PC-3 (cell line): Measurements from ENCODE around the gene TBX15. TPM values are rescaled to one million over a fixed set of nuclear protein-coding genes. Genes with fewer than 3 reads are reported as not detected.

Experiments used
- ATAC-seq: fragments of 200-7000 bp; cut with Tn5 transposase; 2 replicates; pipeline ENCODE4 v1.9.1; 2020; ENCODE audit warnings: mild to moderate bottlenecking, moderate library complexity
- BruUV-seq: library from RNA; stranded (reverse); fragments of 400-500 nt; replicated peaks from 2 replicates; lab custom pipeline; 2021; lab: Mats Ljungman, UMichigan
- CTCF ChIA-PET: fragments of 300-600 bp; sonication (Branson Sonifier 250); formaldehyde crosslinking; loops from one replicate; lab custom pipeline; 2022; ENCODE audit warnings: antibody characterized with exemption; lab: Charles Lee
- POLR2A ChIA-PET: fragments of 300-600 bp; sonication (Branson Sonifier 250); formaldehyde crosslinking; loops from one replicate; lab custom pipeline; 2022; ENCODE audit warnings: antibody characterized with exemption; ENCODE audit not compliant: unreplicated experiment; lab: Charles Lee
- DNase-seq: peaks from one replicate; pipeline ENCODE4 v3.0.0-alpha.2; 2015
- H2AFZ ChIP-seq: fragments of 300-600 bp; sonication (generic); 2 replicates; pipeline ENCODE4 v1.6.0; 2016; ENCODE audit warnings: antibody characterized with exemption, low read length
- H3F3A ChIP-seq: fragments of 300-600 bp; sonication (generic); one replicate; pipeline ENCODE4 v1.6.0; 2017; ENCODE audit warnings: antibody characterized with exemption, low read length, control low read depth, mild to moderate bottlenecking; ENCODE audit not compliant: unreplicated experiment
- H3K27ac ChIP-seq: fragments of 300-600 bp; sonication (generic); 2 replicates; pipeline ENCODE4 v1.5.1; 2016; ENCODE audit warnings: mild to moderate bottlenecking, low read length
- H3K27me3 ChIP-seq: fragments of 300-600 bp; sonication (generic); 2 replicates; pipeline ENCODE4 v1.6.1; 2016; ENCODE audit warnings: low read length, mixed read lengths
- H3K36me3 ChIP-seq: fragments of 300-600 bp; sonication (generic); 2 replicates; pipeline ENCODE4 v1.6.1; 2016; ENCODE audit warnings: low read depth, mixed run types, low read length, mixed read lengths
- H3K4me1 ChIP-seq: fragments of 300-600 bp; sonication (generic); 2 replicates; pipeline ENCODE4 v1.5.1; 2016; ENCODE audit warnings: low read length; ENCODE audit not compliant: insufficient read depth
- H3K4me2 ChIP-seq: fragments of 300-600 bp; sonication (generic); 2 replicates; pipeline ENCODE4 v1.6.0; 2016; ENCODE audit warnings: low read length
- H3K4me3 ChIP-seq: fragments of 300-600 bp; sonication (generic); 2 replicates; pipeline ENCODE4 v1.5.1; 2016; ENCODE audit warnings: mild to moderate bottlenecking, low read length, mixed read lengths
- H3K79me2 ChIP-seq: fragments of 300-600 bp; sonication (generic); 2 replicates; pipeline ENCODE4 v1.6.1; 2017; ENCODE audit warnings: low read length, mixed read lengths
- H3K9ac ChIP-seq: fragments of 300-600 bp; sonication (generic); 2 replicates; pipeline ENCODE4 v1.6.0; 2016; ENCODE audit warnings: mild to moderate bottlenecking, low read length
- H3K9me2 ChIP-seq: fragments of 300-600 bp; sonication (generic); replicated peaks from 2 replicates; pipeline ENCODE4 v1.6.1; 2016; ENCODE audit warnings: mixed run types, low read length, mixed read lengths
- H3K9me3 ChIP-seq: fragments of 300-600 bp; sonication (generic); 2 replicates; pipeline ENCODE4 v1.6.1; 2016; ENCODE audit warnings: low read length, mixed read lengths
- H4K20me1 ChIP-seq: fragments of 300-600 bp; sonication (generic); 2 replicates; pipeline ENCODE4 v1.6.1; 2016; ENCODE audit warnings: low read length, mixed read lengths
- EZH2 ChIP-seq: fragments of 300-600 bp; sonication (generic); IDR thresholded peaks from one replicate; pipeline ENCODE4 v1.6.1; 2017; ENCODE audit warnings: antibody characterized with exemption, mild to moderate bottlenecking, low read length; ENCODE audit not compliant: unreplicated experiment
- EZH2phosphoT487 ChIP-seq: fragments of 300-600 bp; sonication (generic); IDR thresholded peaks from 2 replicates; pipeline ENCODE4 v1.6.1; 2018; ENCODE audit warnings: mild to moderate bottlenecking, antibody characterized with exemption, low read length, borderline replicate concordance
- intact Hi-C: fragments of 100-400 bp; cut with micrococcal nuclease; formaldehyde crosslinking; loops from 2 replicates; pipeline ENCODE4 v1.9.0; 2023
- total RNA-seq: library from RNA; depleted of rRNA; stranded (reverse); fragments of >200 nt; gene quantifications from 2 replicates; pipeline ENCODE4 v1.2.3, GENCODE V29; 2014
- TF ChIP-seq, protein P1 (sequence below): fragments of 300-600 bp; sonication (generic); conservative IDR thresholded peaks from 2 replicates; pipeline ENCODE4 v1.5.1; 2017; ENCODE audit warnings: antibody characterized with exemption, low read depth, mild to moderate bottlenecking, low read length

The TBX15 gene
- total RNA-seq, 1 experiment from 2014 or later = 0.58 TPM

- Histone ChIP-seq H3K4me3 (no peak overlapping the region), H3K9ac (no peak overlapping the region), H3K79me2 (no peaks in the 10 kb centered on the region), H3K9me2 (no peaks in the 10 kb centered on the region), H3F3A (no peaks in the 10 kb centered on the region), H3K27ac (no peak overlapping the region), H3K27me3 (no peaks in the 10 kb centered on the region), H4K20me1 (no peaks in the 10 kb centered on the region), H2AFZ (no peak overlapping the region), H3K36me3 (no peaks in the 10 kb centered on the region), H3K4me1 (no peaks in the 10 kb centered on the region), H3K4me2 (no peak overlapping the region), H3K9me3 (no peaks in the 10 kb centered on the region)
- ATAC-seq (no peak), DNase-seq (no peak)
- no TSS peak for BruUV-seq
- ChIA-PET POLR2A (no interaction called here), CTCF (no interaction called here)
- intact Hi-C loops = no loop called here
- no peak for TF ChIP-seq EZH2
- TF ChIP-seq, protein P1, sequence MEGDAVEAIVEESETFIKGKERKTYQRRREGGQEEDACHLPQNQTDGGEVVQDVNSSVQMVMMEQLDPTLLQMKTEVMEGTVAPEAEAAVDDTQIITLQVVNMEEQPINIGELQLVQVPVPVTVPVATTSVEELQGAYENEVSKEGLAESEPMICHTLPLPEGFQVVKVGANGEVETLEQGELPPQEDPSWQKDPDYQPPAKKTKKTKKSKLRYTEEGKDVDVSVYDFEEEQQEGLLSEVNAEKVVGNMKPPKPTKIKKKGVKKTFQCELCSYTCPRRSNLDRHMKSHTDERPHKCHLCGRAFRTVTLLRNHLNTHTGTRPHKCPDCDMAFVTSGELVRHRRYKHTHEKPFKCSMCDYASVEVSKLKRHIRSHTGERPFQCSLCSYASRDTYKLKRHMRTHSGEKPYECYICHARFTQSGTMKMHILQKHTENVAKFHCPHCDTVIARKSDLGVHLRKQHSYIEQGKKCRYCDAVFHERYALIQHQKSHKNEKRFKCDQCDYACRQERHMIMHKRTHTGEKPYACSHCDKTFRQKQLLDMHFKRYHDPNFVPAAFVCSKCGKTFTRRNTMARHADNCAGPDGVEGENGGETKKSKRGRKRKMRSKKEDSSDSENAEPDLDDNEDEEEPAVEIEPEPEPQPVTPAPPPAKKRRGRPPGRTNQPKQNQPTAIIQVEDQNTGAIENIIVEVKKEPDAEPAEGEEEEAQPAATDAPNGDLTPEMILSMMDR = no peak
- no peak for TF ChIP-seq EZH2phosphoT487
Measured at GRCh38 chr1:118989878-118990378, 1.8 kb upstream of the TBX15 start.

- CTCF ChIA-PET = no interaction called here
- no peak for DNase-seq
- H3K27ac ChIP-seq = no peak overlapping the region
Measured at GRCh38 chr1:118989006-118989815, 1.1 kb upstream of the TBX15 start.

More at GRCh38 chr1:118989006-118989815, 1.1 kb upstream of the TBX15 start:
- Histone ChIP-seq H3K36me3 (no peaks in the 10 kb centered on the region), H3K9me2 (no peaks in the 10 kb centered on the region), H3K9ac (no peak overlapping the region), H3K79me2 (no peaks in the 10 kb centered on the region), H3K9me3 (no peaks in the 10 kb centered on the region), H3K27me3 (no peaks in the 10 kb centered on the region), H3K4me3 (no peak overlapping the region), H3K4me1 (no peaks in the 10 kb centered on the region), H4K20me1 (no peaks in the 10 kb centered on the region), H3F3A (no peaks in the 10 kb centered on the region), H3K4me2 (no peak overlapping the region), H2AFZ (no peak overlapping the region)
- TF ChIP-seq, protein P1 = no peak
- TF ChIP-seq EZH2phosphoT487 = no peak
- POLR2A ChIA-PET = no interaction called here
- no peak for ATAC-seq
- no TSS peak for BruUV-seq
- intact Hi-C loops = no loop called here
